NCI-H82 treated with DMSO at 0.1 percent for 48 hours (cell line): Measurements from ENCODE around the gene LRFN2.

Experiments
- DNase-seq: peaks from one replicate; lab custom pipeline; 2025; ENCODE audit not compliant: unreplicated experiment; lab: John Stamatoyannopoulos, UW

LRFN2 gene

DNA sequence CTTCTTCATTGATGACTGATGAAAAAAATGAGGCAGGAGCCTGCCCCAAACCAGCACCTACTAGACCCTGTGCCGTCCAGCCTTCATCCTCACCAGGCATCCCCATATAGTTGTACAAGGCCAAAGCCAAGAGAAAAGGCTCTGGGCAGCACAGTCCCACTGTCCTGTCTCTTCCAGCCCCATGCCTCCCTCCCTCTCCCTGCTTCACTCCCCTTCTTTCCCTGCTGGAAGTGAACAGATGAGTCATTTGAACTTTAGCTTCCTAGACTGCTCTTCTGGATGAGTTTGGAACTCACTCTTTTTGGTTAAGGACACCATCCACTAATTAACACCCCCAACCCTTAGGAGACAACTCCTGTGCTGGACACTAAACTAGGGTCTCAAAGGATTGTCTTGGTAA, 235.2 kb downstream of the LRFN2 start:
- DNase-seq, result no peak

DNA sequence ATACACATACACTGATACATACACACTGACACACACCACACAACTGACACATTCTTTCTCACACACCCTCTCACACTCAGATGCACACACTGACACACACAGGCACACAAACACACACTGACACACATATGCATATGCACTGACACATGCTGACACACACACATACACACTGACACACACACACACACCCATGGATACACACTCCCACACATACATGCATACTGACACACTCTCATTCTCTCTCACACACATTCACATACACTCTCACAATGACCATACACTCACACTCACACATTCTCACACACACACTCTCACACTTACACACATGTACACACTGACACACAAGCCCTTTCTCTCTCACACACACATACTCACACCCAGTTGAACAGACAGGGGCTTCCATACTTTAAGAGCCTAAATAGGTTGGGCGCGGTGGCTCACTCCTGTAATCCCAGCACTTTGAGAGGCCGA, 236.4 kb downstream of the LRFN2 start:
- DNase-seq, result no peak

DNA sequence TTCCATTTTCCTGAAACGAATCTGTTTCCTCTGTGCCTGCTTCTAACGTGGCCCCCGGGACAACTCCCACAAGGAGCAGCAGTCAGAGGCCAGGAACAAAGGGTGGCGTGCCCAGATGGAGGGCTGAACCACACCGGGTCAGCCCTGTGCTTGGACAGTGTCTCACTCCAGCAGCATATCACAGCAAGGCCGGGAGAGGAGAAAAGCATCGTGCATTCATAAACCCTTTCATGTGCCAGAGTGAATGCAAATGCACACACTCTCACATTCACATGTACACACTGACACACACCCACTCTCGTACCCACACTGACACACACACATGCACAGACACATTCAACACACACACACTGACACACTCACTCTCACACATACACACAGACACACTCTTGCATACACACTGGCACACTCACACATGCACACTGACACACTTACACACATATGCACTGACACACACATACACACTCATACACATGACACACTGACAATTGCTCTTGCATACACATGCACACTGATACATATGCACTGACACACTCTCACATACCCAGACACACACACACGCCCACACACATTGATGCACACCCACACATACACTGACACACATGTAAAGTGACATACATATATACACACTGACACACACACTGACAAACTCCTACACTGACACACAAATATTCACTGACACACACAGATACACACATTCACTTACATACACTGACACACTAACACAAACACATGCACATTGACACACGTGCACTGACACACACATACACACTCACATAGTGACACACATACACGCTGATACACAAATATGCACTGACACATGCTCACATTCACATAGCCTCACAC, 237.0 kb downstream of the LRFN2 start:
- no peak for DNase-seq

DNA sequence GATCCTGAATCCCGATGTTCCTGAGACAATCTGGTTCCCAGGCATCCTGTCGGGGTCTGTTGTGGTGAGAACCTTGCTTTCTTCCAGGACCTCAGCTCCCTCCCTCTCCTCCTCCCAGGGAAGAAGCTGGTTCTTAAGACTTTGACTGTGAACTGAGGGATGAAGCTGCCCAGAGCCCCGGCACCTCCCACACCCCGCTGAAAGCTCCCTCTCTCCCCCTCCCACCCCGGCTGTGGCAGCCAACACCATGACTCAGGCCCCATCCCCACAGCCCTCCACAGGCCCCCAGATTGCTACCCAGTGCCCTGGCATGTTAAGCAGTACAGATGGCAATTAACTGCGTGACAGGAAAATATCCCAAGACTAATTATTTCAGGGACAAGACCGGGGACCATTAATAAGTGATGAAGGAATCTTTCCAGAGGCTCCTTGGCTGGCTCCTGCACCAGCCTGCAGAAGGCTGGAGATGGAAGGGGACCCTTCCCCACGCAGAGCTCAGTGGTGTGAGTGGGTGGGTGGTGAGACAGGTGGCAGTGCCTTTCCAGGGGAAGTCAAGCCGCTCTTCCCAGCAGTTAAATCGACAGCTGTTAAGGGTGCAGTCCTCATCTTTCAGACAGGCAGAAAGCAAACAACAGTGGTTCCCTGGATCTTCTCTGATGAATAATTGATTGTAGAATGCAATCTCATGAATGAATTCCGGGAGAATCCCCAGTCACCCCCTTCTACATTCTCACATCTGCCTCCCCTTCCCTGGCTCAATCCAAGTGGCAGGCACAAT, 237.9 kb downstream of the LRFN2 start:
- DNase-seq, result peak; percentile 56

DNA sequence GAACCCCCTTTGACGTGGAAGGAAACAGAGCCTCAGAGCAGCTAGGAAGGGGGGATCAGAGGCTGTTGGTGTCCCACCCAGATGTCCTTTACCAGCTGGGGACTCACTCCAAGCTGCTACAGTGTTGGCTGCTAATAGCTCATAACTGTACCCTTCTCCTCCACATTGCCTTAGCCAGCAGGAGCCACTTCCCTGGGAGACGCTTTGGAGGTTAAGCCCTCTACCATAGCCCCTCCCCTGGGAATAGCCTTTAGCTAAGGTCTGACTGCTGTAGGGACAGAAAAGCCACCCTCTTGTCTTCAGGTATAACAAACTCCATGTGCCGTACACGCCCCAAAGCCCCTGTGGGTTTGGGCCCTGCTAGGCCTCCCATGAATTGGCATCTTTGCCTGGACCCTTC, 238.6 kb downstream of the LRFN2 start:
- DNase-seq, result peak; percentile 65

DNA sequence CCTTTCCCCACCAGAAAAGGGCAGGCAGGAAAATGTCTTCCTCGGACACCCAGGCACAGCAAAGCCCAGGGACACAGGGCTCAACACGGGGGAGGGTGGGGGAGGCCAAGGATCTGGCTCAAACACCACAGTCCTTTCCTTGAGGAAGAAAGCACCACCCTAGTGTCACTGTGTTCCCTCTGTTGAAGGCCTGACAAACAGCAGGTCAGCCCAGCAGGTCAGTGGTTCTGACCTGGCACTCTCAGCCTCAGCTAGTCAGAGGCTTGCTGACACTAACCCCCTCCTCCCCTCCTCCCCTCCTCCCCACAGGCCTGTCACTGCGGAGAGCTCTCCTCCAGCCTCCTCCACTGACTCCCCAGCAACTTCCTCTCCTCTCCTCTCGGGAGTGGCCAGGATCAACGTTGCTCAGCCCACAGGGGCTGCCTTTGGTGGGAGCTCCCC, 239.6 kb downstream of the LRFN2 start:
- no peak for DNase-seq

DNA sequence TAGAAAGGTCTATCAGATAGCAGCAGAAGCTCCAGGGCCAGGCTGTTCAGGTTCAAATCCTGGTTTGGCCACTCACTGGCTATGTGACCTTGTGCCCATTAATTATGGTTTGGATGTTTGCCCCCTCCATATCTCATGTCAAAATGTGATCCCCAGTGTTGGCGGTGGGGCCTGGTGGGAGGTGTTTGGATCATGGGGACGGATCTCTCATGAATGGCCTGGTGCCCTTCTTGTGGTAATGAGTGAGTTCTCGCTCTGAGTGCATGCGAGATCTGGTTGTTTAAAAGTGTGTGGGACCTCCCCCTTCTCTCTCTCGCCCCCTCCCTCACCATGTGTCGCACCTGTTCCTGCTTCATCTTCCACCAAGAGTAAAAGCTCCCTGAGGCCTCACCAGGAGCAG, 240.9 kb downstream of the LRFN2 start:
- DNase-seq, result no peak

DNA sequence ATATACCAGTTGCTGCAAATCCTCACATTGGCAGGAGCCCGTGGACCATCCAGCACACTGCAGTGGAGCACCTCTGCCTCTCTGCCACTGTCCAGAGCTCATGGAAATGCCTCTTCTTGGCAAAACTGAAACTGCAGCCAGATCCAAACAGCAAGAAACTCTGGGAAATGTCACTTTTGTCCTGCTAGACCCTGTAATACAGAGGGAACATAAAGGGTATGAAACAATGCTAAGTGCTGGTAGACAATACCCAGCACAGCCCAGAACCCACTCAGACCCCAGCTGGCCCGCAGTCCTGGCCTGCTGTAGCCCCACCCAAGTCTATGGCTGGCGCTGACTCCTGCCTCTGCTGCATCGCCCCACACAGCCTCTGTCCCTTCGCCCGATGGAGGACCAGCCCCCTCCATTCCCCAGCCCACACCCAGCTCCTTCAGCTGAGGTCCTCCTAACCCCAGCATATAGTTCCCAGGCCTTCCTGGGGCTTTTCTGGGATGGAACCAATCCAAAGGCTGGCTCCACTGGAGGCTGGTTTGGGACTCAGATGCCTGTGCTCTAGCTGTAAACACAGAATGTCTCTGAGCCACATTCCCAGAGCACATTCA, 242.5 kb downstream of the LRFN2 start:
- DNase-seq, result no peak

DNA sequence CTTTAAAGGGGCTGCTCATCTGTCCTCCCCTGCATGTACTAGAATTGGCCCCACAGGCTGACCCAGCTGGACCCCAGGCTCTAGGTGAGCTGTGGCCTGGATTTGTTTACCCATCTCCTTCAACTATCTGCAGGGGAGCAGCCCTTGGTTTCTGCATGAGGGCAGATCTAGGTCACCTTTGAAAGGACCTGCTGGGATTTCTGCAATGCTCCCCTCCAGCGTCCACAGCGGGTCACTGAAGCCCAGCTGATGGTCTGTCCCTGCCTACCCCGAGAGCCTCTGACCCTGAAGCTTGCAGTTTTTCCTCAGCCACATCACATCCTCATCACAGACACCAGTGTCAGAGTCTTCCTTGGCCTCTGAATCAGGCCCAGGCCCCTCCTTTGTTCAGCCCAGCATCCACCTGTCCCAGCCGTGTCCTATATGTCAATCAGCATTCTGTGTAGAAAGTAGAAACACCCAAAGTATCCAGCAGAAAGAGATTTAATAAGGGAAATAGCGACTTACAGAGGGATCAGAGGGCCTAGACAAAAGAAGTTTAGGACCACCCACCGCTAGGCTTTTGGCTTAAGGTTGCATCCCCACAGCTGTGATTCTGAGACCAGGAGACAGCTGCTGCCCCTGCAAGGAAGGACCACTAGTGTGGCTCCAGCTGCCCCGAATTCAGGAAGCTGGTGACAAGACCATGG, 243.1 kb downstream of the LRFN2 start:
- peak; percentile 94 for DNase-seq

DNA sequence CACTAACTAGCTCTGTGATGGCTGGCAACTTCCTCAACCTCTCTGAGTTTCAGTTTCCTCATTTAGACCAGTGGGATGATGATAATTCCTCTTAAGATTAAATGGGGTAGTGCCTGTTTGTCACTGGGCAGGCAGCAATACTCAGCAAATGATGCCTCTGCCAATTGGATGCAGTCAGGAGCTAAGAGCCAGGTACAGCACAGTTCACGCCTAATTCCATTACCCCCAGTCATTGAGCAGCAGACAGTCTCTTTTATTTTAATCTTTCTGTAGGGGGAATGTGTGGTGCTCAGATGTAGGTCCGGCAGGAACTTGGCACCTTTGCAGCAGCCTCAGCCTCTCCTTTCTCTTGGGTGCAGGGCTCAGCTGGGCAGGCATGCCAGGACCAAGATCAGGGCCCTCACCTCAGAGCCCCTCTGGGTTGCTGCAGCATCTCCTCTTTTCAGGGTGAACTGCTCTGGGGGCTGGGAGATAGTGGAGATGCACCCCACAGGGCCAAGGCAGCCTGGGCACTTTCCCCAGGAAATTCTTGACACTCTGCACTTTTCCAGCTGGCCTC, 243.8 kb downstream of the LRFN2 start:
- DNase-seq, result peak; percentile 31

DNA sequence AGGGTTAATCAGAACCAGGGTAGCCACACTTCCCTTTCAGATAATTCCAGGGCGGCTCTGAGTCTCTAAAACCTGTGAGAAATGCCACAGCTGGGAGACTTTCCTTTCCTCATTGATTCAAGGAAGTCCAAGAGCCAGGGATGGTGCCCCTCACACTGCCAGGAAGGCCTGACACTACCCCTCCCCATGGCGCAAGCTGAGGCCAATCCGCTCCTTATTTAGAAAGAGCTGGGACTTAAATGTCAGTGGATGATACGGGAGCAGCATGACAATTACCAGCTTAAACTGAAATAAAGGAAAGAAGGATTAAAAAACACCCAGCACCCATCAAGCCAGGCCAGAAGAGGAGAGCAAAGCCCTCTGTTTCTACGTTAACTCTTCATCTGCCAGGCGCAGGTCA, 244.4 kb downstream of the LRFN2 start:
- peak; percentile 94 for DNase-seq

DNA sequence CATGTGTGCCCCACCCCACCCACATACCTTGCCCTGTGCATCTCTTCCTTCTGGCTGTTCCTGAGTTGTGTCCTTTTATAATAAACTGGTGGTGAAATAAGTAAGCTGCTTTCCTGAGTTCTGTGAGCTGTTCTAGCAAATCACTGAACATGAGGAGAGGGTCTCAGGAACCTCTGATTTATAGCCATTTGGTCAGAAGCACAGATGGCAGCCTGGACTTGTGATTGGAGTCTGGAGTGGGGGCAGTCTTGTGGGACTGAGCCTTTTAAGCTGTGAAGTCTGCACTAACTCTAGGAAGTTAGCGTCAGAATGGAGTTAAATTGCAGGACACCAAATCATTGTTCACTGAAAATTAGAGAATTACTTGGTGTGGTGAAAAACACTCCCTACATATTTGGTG, 245.4 kb downstream of the LRFN2 start:
- peak; percentile 97 for DNase-seq
